Measurements from ENCODE around the gene GOLGA6A.
A peak's percentile ranks its signal among the peaks of the same experiment; 100 is the strongest.
"Not testable (repeated sequence)": the region's sequence is repeated elsewhere in the genome, so short reads cannot be mapped to it uniquely, and the experiment has no call there.

The GOLGA6A gene

GRCh38 chr15:74071645-74072044, 10.7 kb downstream of the GOLGA6A start:
- not testable (repeated sequence) for H3K4me3 Mint-ChIP-seq; H3K27ac Mint-ChIP-seq; H3K9me3 Mint-ChIP-seq; DNase-seq; H3K36me3 Mint-ChIP-seq (ENCODE audit: low read depth); H3K27me3 Mint-ChIP-seq; H3K4me1 Mint-ChIP-seq (ENCODE audit: low read depth)

DNA sequence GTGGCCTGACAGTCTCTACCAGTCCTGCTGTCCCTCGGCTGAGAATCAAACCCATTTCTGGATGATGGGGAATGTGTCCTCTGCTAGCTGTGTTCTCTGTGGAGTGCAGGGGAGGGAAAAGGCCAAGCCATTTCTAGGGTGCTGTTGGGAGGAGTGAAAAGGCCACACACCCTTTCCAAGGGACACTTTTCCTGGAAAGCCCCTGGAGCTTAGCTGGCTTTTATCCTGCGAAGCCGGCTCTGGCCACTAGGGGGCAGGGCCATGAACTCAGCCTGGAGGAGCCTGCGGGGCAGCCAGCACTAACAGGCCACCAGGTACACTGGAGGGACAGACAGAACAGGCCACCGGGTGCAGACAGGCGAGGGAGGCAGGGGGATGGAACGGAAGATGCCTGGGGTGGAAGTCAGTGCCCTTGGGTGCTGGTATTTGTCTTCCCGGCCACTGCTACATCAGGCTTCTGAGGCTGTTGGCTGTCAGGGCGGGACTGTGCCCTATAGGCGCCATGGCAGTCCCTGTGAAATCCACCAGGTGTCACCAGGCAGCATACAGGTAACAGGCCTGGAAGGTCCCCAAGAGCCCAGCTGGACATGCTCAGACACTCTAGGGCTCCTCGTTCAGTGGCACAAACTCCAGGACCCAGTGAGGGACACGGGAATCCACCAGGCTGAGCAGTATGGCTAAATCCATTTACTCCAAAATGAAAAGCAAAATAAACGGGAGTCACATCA, 16.5 kb downstream of the GOLGA6A start:
- not testable (repeated sequence) for H3K27ac Mint-ChIP-seq; H3K27me3 Mint-ChIP-seq; H3K36me3 Mint-ChIP-seq (ENCODE audit: low read depth); H3K4me3 Mint-ChIP-seq; H3K9me3 Mint-ChIP-seq; H3K4me1 Mint-ChIP-seq (ENCODE audit: low read depth)
- peak; percentile 75 for DNase-seq

- not testable (repeated sequence) for H3K27ac Mint-ChIP-seq; H3K9me3 Mint-ChIP-seq; DNase-seq; H3K4me3 Mint-ChIP-seq; H3K27me3 Mint-ChIP-seq; H3K36me3 Mint-ChIP-seq (ENCODE audit: low read depth); H3K4me1 Mint-ChIP-seq (ENCODE audit: low read depth)
Observed at GRCh38 chr15:74064822-74065221, 17.5 kb downstream of the GOLGA6A start.

DNA sequence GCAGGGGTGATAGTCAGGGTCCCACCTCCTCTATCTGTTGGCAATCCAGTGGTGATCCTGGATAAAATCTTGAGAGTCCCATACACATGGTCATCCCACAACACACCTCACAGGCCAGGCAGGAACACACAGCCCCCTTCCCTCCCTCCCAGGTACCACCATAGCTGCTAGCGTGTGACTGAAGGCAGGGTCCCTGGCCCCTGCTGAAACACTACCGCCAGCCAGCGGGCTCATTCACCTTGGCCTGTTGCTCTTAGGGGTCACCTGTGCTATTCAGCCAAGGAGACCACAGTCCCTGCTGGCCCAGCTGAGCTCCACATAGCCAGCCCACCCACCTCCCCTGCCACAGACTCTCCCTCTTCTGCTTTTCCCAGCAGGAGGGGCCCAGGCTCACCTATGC, 18.2 kb downstream of the GOLGA6A start:
- H3K4me1 Mint-ChIP-seq (ENCODE audit: low read depth); H3K9me3 Mint-ChIP-seq; H3K27ac Mint-ChIP-seq; H3K4me3 Mint-ChIP-seq; H3K27me3 Mint-ChIP-seq; DNase-seq; H3K36me3 Mint-ChIP-seq (ENCODE audit: low read depth): not testable (repeated sequence)

DNA sequence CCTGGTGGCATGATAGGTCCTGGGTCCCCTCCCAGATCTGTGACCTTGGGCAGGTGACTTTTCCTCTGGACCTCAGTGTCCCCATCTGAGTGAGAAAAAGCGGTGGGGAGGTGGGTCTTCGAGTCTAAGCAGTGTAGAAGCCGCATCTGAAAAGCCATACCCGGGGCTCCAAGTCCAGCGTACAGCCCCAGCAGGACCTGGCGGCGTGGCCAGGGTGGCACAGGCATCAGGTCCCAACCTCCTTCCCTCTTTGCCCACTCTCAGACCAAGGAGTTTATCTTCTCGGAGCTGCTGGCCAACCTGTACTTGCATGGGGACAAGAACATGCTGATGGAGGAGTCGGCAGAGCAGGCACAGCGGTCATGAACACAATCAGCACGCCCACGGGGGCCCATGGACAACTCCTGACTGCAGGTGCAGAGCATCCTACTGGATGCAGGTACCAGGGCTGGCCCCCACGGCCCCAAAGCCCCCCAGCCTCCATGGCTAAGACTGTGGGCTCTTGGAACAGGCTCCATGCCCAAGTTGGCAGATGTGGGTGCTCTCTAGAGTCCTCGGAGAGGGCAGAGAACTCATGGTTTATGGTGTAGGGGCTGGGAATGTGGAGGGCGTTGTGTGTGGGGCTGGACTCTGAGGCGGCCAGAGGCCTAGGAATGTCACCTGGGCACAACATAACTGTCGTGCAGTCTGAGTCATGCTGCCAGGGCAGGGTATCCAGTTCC, 18.8 kb downstream of the GOLGA6A start:
- not testable (repeated sequence) for H3K27me3 Mint-ChIP-seq; H3K4me3 Mint-ChIP-seq; H3K27ac Mint-ChIP-seq; H3K9me3 Mint-ChIP-seq; H3K36me3 Mint-ChIP-seq (ENCODE audit: low read depth); DNase-seq
- H3K4me1 Mint-ChIP-seq (ENCODE audit: low read depth): peaks cover 12% of the 10 kb centered on the region

DNA sequence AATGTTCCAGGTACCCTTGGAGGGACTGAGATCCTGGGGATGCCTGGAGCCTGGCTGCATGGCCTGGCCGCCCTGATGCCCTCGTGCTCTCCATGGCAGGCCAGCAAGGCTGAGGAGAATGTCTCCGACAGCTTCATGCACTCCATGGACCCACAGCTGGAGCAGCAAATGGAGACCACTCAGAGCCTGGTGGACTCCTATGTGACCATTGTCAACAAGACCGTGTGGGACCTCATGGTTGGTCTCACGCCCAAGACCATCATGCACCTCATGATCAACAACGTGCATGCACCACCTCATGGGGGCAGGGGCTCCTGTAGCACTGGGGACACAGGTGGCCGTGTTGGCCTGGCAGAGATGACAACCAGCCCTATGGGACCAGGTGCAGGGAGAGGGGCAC, 19.7 kb downstream of the GOLGA6A start:
- Mint-ChIP-seq H3K4me3 (no peak overlapping the region), H3K4me1 (ENCODE audit: low read depth) (peaks cover 12% of the 10 kb centered on the region), H3K9me3 (no peaks in the 10 kb centered on the region), H3K27me3 (no peaks in the 10 kb centered on the region), H3K36me3 (ENCODE audit: low read depth) (no peaks in the 10 kb centered on the region), H3K27ac (no peak overlapping the region)
- DNase-seq: peak; percentile 17

DNA sequence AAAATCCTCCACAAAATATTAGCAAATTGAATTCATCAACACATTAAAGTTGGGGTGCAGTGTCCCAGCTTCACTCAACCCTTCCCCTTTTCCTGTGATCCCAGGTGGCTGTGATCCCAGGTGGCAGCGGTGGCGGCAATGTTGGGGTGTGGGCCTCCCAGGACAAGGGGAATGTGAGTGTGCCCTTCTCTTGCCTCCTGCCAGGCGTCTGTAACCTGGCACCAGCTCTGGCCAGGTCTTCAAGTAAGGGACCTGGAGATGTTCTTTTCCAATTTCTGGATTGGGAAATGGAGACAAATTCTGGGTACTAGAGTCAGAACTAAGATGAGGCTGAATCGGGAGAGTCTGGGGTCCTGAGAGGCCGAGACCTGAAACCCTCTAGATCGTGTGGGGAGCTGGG, 20.1 kb downstream of the GOLGA6A start:
- H3K4me1 Mint-ChIP-seq (ENCODE audit: low read depth): peaks cover 12% of the 10 kb centered on the region
- no peak overlapping the region for H3K27ac Mint-ChIP-seq
- no peaks in the 10 kb centered on the region for H3K9me3 Mint-ChIP-seq
- H3K4me3 Mint-ChIP-seq: no peak overlapping the region
- no peak for DNase-seq
- no peaks in the 10 kb centered on the region for H3K36me3 Mint-ChIP-seq (ENCODE audit: low read depth)
- H3K27me3 Mint-ChIP-seq: no peaks in the 10 kb centered on the region

GRCh38 chr15:74060251-74060650, 22.1 kb downstream of the GOLGA6A start:
- H3K9me3 Mint-ChIP-seq: no peaks in the 10 kb centered on the region
- no peaks in the 10 kb centered on the region for H3K36me3 Mint-ChIP-seq (ENCODE audit: low read depth)
- DNase-seq: no peak
- no peaks in the 10 kb centered on the region for H3K27me3 Mint-ChIP-seq
- peaks cover 12% of the 10 kb centered on the region for H3K4me1 Mint-ChIP-seq (ENCODE audit: low read depth)
- no peak overlapping the region for H3K4me3 Mint-ChIP-seq
- no peak overlapping the region for H3K27ac Mint-ChIP-seq

GRCh38 chr15:74059050-74059833, 23.1 kb downstream of the GOLGA6A start:
- not testable (repeated sequence) for H3K9me3 Mint-ChIP-seq; H3K4me3 Mint-ChIP-seq; DNase-seq; H3K27me3 Mint-ChIP-seq; H3K36me3 Mint-ChIP-seq (ENCODE audit: low read depth)
- Mint-ChIP-seq H3K27ac (peak overlapping the region; percentile 52), H3K4me1 (ENCODE audit: low read depth) (peaks cover 15% of the 10 kb centered on the region)

DNA sequence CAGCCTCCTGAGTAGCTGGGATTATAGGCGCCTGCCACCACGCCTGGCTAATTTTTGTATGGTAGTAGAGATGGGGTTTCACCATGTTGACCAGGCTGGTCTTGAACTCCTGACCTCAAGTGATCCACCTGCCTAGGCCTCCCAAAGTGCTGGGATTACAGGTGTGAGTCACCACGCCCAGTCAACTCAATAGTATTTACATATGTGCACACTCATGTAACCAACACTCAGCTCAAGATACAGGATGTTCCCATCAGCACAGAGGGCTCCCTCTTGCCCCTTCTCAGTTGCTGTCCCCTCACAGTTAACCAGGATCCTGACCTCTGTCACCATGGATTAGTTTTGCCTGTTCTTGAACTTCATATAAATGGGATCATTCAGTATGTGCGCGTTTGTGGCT, 26.0 kb downstream of the GOLGA6A start:
- peaks cover 22% of the 10 kb centered on the region for H3K4me1 Mint-ChIP-seq (ENCODE audit: low read depth)
- not testable (repeated sequence) for H3K4me3 Mint-ChIP-seq

GRCh38 chr15:74055804-74056203, 26.5 kb downstream of the GOLGA6A start:
- H3K4me1 Mint-ChIP-seq (ENCODE audit: low read depth): peaks cover 22% of the 10 kb centered on the region
- no peaks in the 10 kb centered on the region for H3K9me3 Mint-ChIP-seq
- H3K36me3 Mint-ChIP-seq (ENCODE audit: low read depth): no peaks in the 10 kb centered on the region

More for the DNA sequence above, 26.0 kb downstream of the GOLGA6A start:
- H3K27ac Mint-ChIP-seq; H3K9me3 Mint-ChIP-seq; DNase-seq; H3K27me3 Mint-ChIP-seq; H3K36me3 Mint-ChIP-seq (ENCODE audit: low read depth): not testable (repeated sequence)

GRCh38 chr15:74053941-74054529, 28.3 kb downstream of the GOLGA6A start:
- Mint-ChIP-seq H3K9me3 (no peaks in the 10 kb centered on the region), H3K27ac (no peak overlapping the region), H3K4me3 (no peak overlapping the region), H3K27me3 (no peaks in the 10 kb centered on the region), H3K36me3 (ENCODE audit: low read depth) (no peaks in the 10 kb centered on the region), H3K4me1 (ENCODE audit: low read depth) (peaks cover 13% of the 10 kb centered on the region)
- peak; percentile 77 for DNase-seq

More at GRCh38 chr15:74055804-74056203, 26.5 kb downstream of the GOLGA6A start:
- no peaks in the 10 kb centered on the region for H3K27me3 Mint-ChIP-seq
- H3K4me3 Mint-ChIP-seq: no peak overlapping the region
- no peak overlapping the region for H3K27ac Mint-ChIP-seq
- no peak for DNase-seq

DNA sequence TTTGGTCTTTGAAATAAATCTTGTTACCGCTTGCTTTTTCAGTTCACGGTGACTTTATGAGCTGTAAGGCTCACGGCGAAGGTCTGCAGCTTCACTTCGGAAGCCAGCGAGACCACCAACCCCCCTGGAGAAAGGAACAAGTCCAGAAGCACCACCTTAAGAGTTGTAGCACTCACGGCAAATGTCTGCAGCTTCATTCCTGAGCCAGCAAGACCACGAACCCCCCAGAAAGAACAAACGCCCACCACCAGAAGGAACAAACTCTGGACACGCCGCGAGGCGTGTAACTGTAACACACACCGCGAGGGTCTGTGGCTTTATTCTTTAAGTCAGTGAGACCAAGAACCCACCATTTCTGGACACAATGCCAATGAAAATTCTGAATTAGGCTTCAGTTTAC, 28.8 kb downstream of the GOLGA6A start:
- Mint-ChIP-seq H3K27ac (no peak overlapping the region), H3K36me3 (ENCODE audit: low read depth) (no peaks in the 10 kb centered on the region), H3K9me3 (no peaks in the 10 kb centered on the region), H3K27me3 (no peaks in the 10 kb centered on the region), H3K4me1 (ENCODE audit: low read depth) (peaks cover 10% of the 10 kb centered on the region), H3K4me3 (no peak overlapping the region)
- DNase-seq: no peak

GRCh38 chr15:74052271-74053260, 29.8 kb downstream of the GOLGA6A start:
- DNase-seq, H3K4me3 Mint-ChIP-seq, H3K27ac Mint-ChIP-seq: not testable (repeated sequence)

More at GRCh38 chr15:74052271-74053260, 29.8 kb downstream of the GOLGA6A start:
- H3K4me1 Mint-ChIP-seq (ENCODE audit: low read depth): peaks cover 18% of the 10 kb centered on the region
- not testable (repeated sequence) for H3K36me3 Mint-ChIP-seq (ENCODE audit: low read depth); H3K9me3 Mint-ChIP-seq; H3K27me3 Mint-ChIP-seq
